GM23338 (cell line): ENCODE data around the gene UST. TPM values are rescaled to one million over a fixed set of nuclear protein-coding genes. Genes with fewer than 3 reads are reported as not detected.

Experiments
- ATAC-seq: fragments of 200-7000 bp; cut with Tn5 transposase; 3 replicates; pipeline ENCODE4 v1.9.1; 2020
- DNase-seq: peaks from one replicate; pipeline ENCODE4 v3.0.0-alpha.2; 2015; ENCODE audit warnings: low spot score
- H2AFZ ChIP-seq: fragments of 200-600 bp; sonication (generic); 2 replicates; pipeline ENCODE4 v1.8.0; 2016; ENCODE audit warnings: antibody characterized with exemption, mild to moderate bottlenecking, moderate library complexity
- H3F3A ChIP-seq: fragments of 200-600 bp; sonication (generic); replicated peaks from 2 replicates; pipeline ENCODE4 v1.8.0; 2017; ENCODE audit warnings: antibody characterized with exemption, mixed run types, low read depth
- H3K27ac ChIP-seq: fragments of 200-600 bp; sonication (generic); 2 replicates; pipeline ENCODE4 v1.6.1; 2016; ENCODE audit warnings: low read depth
- H3K27me3 ChIP-seq: fragments of 200-600 bp; sonication (generic); 2 replicates; pipeline ENCODE4 v1.8.0; 2016; ENCODE audit warnings: mild to moderate bottlenecking, mixed run types, moderate library complexity; ENCODE audit not compliant: insufficient read depth
- H3K36me3 ChIP-seq: fragments of 200-600 bp; sonication (generic); 2 replicates; pipeline ENCODE4 v1.8.0; 2016; ENCODE audit warnings: mild to moderate bottlenecking; ENCODE audit not compliant: insufficient read depth
- H3K4me1 ChIP-seq: fragments of 200-600 bp; sonication (generic); 2 replicates; pipeline ENCODE4 v1.8.0; 2016; ENCODE audit warnings: mild to moderate bottlenecking, moderate library complexity; ENCODE audit not compliant: insufficient read depth
- H3K4me2 ChIP-seq: fragments of 200-600 bp; sonication (generic); 2 replicates; pipeline ENCODE4 v1.7.1; 2017; ENCODE audit warnings: mixed run types
- H3K4me3 ChIP-seq: fragments of 200-600 bp; sonication (generic); 2 replicates; pipeline ENCODE4 v1.6.1; 2016; ENCODE audit warnings: mixed run types
- H3K79me2 ChIP-seq: fragments of 200-600 bp; sonication (generic); replicated peaks from 2 replicates; pipeline ENCODE4 v1.8.0; 2017; ENCODE audit warnings: mild to moderate bottlenecking; ENCODE audit not compliant: insufficient read depth
- H3K9me2 ChIP-seq: fragments of 200-600 bp; sonication (generic); 2 replicates; pipeline ENCODE4 v1.8.0; 2017; ENCODE audit not compliant: insufficient read depth
- H4K20me1 ChIP-seq: fragments of 200-600 bp; sonication (generic); replicated peaks from 2 replicates; pipeline ENCODE4 v1.8.0; 2017; ENCODE audit warnings: mild to moderate bottlenecking; ENCODE audit not compliant: insufficient read depth
- H3K27ac Mint-ChIP-seq: 2 replicates; pipeline ENCODE4 v1.8.0; 2020; ENCODE audit warnings: inconsistent platforms, mild to moderate bottlenecking, moderate library complexity, mixed read lengths
- H3K27me3 Mint-ChIP-seq: 3 replicates; pipeline ENCODE4 v1.8.0; 2022; ENCODE audit warnings: low read depth, mild to moderate bottlenecking, moderate library complexity, mixed read lengths, inconsistent platforms; ENCODE audit not compliant: insufficient read depth, poor library complexity
- H3K36me3 Mint-ChIP-seq: 3 replicates; pipeline ENCODE4 v1.8.0; 2021; ENCODE audit warnings: low read depth, mild to moderate bottlenecking, inconsistent platforms, moderate library complexity, mixed read lengths
- H3K4me1 Mint-ChIP-seq: 3 replicates; pipeline ENCODE4 v1.8.0; 2020; ENCODE audit warnings: mild to moderate bottlenecking, inconsistent platforms, mixed read lengths
- H3K4me3 Mint-ChIP-seq: 3 replicates; pipeline ENCODE4 v1.8.0; 2021; ENCODE audit warnings: moderate library complexity, mild to moderate bottlenecking, inconsistent platforms, mixed read lengths
- H3K9me3 Mint-ChIP-seq: 3 replicates; pipeline ENCODE4 v1.8.0; 2020; ENCODE audit warnings: moderate library complexity, mild to moderate bottlenecking, inconsistent platforms, mixed read lengths
- CREB1 ChIP-seq: fragments of 250-450 bp; sonication (Bioruptor Pico); IDR thresholded peaks from 2 replicates; pipeline ENCODE4 v1.5.0; 2020; ENCODE audit warnings: low read depth, mild to moderate bottlenecking, moderate library complexity
- EZH2 ChIP-seq: fragments of 200-600 bp; sonication (generic); IDR thresholded peaks from one replicate; pipeline ENCODE4 v1.8.0; 2017; ENCODE audit warnings: antibody characterized with exemption, mild to moderate bottlenecking, low read depth; ENCODE audit not compliant: unreplicated experiment
- EZH2phosphoT487 ChIP-seq: fragments of 200-600 bp; sonication (generic); IDR thresholded peaks from one replicate; pipeline ENCODE4 v1.8.1; 2018; ENCODE audit warnings: antibody characterized with exemption; ENCODE audit not compliant: unreplicated experiment
- POLR2AphosphoS5 ChIP-seq: IDR thresholded peaks from 2 replicates; pipeline ENCODE4 v1.6.1; 2016; ENCODE audit warnings: antibody characterized with exemption, low read depth
- STAT1 ChIP-seq: IDR thresholded peaks from one replicate; pipeline ENCODE4 v1.6.1; 2016; ENCODE audit warnings: antibody characterized with exemption; ENCODE audit not compliant: unreplicated experiment
- ZNF114 ChIP-seq: fragments of 250-450 bp; sonication (Bioruptor Pico); IDR thresholded peaks from 2 replicates; pipeline ENCODE4 v1.5.0; 2020; ENCODE audit warnings: mild to moderate bottlenecking, moderate library complexity
- polyA plus RNA-seq: library from polyadenylated mRNA; unstranded; fragments of >200 nt; fragmentation: Nextera tagmentation; extraction: Ambion mirVana; gene quantifications from 2 replicates; pipeline ENCODE4 v1.2.1, GENCODE V29; 2016
- total RNA-seq: library from RNA; depleted of rRNA; stranded (reverse); fragments of >200 nt; shearing (Covaris generic); gene quantifications from 2 replicates; pipeline ENCODE4 v1.2.3, GENCODE V29; 2014
- TF ChIP-seq, protein P1 (sequence below): fragments of 250-450 bp; sonication (Bioruptor Pico); IDR thresholded peaks from 2 replicates; pipeline ENCODE4 v1.5.0; 2020; ENCODE audit warnings: mild to moderate bottlenecking, moderate library complexity
- TF ChIP-seq, protein P2 (sequence below), 2 experiments: fragments of 200-600 bp in 1 of 2; sonication (generic) in 1 of 2; conservative IDR thresholded peaks; 2 replicates each; pipeline versions ENCODE4 v1.5.1 to v1.6.1; 2016 to 2017; ENCODE audit warnings: antibody characterized with exemption in 2 of 2, low read depth in 2 of 2, mild to moderate bottlenecking in 2 of 2, moderate library complexity in 1 of 2

UST gene
- total and polyA plus RNA-seq, 2 experiments from 2014 or later: 12.6 to 33.0 TPM

- no peak overlapping the region; the same call in 1 of the 2 replicates for H3K27ac Mint-ChIP-seq
- peak; percentile 14 for DNase-seq
- H4K20me1 ChIP-seq: peaks cover 15% of the 10 kb centered on the region; the same call in 1 of the 2 replicates
- no peaks in the 10 kb centered on the region for H3K27me3 ChIP-seq
- H3K79me2 ChIP-seq: peaks cover 97% of the 10 kb centered on the region
- no peaks in the 10 kb centered on the region for H3K36me3 ChIP-seq
- TF ChIP-seq ZNF114 (CRISPR knock-in tag): no peak
- no peak for TF ChIP-seq EZH2
- TF ChIP-seq, protein P1, sequence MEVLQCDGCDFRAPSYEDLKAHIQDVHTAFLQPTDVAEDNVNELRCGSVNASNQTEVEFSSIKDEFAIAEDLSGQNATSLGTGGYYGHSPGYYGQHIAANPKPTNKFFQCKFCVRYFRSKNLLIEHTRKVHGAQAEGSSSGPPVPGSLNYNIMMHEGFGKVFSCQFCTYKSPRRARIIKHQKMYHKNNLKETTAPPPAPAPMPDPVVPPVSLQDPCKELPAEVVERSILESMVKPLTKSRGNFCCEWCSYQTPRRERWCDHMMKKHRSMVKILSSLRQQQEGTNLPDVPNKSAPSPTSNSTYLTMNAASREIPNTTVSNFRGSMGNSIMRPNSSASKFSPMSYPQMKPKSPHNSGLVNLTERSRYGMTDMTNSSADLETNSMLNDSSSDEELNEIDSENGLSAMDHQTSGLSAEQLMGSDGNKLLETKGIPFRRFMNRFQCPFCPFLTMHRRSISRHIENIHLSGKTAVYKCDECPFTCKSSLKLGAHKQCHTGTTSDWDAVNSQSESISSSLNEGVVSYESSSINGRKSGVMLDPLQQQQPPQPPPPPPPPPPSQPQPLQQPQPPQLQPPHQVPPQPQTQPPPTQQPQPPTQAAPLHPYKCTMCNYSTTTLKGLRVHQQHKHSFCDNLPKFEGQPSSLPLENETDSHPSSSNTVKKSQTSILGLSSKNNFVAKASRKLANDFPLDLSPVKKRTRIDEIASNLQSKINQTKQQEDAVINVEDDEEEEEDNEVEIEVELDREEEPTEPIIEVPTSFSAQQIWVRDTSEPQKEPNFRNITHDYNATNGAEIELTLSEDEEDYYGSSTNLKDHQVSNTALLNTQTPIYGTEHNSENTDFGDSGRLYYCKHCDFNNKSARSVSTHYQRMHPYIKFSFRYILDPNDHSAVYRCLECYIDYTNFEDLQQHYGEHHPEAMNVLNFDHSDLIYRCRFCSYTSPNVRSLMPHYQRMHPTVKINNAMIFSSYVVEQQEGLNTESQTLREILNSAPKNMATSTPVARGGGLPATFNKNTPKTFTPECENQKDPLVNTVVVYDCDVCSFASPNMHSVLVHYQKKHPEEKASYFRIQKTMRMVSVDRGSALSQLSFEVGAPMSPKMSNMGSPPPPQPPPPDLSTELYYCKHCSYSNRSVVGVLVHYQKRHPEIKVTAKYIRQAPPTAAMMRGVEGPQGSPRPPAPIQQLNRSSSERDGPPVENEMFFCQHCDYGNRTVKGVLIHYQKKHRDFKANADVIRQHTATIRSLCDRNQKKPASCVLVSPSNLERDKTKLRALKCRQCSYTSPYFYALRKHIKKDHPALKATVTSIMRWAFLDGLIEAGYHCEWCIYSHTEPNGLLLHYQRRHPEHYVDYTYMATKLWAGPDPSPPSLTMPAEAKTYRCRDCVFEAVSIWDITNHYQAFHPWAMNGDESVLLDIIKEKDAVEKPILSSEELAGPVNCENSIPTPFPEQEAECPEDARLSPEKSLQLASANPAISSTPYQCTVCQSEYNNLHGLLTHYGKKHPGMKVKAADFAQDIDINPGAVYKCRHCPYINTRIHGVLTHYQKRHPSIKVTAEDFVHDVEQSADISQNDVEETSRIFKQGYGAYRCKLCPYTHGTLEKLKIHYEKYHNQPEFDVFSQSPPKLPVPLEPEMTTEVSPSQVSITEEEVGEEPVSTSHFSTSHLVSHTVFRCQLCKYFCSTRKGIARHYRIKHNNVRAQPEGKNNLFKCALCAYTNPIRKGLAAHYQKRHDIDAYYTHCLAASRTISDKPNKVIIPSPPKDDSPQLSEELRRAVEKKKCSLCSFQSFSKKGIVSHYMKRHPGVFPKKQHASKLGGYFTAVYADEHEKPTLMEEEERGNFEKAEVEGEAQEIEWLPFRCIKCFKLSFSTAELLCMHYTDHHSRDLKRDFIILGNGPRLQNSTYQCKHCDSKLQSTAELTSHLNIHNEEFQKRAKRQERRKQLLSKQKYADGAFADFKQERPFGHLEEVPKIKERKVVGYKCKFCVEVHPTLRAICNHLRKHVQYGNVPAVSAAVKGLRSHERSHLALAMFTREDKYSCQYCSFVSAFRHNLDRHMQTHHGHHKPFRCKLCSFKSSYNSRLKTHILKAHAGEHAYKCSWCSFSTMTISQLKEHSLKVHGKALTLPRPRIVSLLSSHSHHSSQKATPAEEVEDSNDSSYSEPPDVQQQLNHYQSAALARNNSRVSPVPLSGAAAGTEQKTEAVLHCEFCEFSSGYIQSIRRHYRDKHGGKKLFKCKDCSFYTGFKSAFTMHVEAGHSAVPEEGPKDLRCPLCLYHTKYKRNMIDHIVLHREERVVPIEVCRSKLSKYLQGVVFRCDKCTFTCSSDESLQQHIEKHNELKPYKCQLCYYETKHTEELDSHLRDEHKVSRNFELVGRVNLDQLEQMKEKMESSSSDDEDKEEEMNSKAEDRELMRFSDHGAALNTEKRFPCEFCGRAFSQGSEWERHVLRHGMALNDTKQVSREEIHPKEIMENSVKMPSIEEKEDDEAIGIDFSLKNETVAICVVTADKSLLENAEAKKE (CRISPR knock-in tag): no peak
- TF ChIP-seq POLR2AphosphoS5: no peak
- TF ChIP-seq CREB1 (CRISPR knock-in tag): no peak
- TF ChIP-seq EZH2phosphoT487: no peak
- no peak for TF ChIP-seq STAT1
- TF ChIP-seq, protein P2, sequence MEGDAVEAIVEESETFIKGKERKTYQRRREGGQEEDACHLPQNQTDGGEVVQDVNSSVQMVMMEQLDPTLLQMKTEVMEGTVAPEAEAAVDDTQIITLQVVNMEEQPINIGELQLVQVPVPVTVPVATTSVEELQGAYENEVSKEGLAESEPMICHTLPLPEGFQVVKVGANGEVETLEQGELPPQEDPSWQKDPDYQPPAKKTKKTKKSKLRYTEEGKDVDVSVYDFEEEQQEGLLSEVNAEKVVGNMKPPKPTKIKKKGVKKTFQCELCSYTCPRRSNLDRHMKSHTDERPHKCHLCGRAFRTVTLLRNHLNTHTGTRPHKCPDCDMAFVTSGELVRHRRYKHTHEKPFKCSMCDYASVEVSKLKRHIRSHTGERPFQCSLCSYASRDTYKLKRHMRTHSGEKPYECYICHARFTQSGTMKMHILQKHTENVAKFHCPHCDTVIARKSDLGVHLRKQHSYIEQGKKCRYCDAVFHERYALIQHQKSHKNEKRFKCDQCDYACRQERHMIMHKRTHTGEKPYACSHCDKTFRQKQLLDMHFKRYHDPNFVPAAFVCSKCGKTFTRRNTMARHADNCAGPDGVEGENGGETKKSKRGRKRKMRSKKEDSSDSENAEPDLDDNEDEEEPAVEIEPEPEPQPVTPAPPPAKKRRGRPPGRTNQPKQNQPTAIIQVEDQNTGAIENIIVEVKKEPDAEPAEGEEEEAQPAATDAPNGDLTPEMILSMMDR (conservative IDR thresholded peaks at IDR 0.05; ENCODE audit: low read depth in 2 of 2): no peak
- H3K4me3 ChIP-seq: no peak overlapping the region
- peak overlapping the region; percentile 33; the same call in 1 of the 2 replicates for H3K4me2 ChIP-seq
- no peaks in the 10 kb centered on the region for H3K9me2 ChIP-seq
- H3K9me3 Mint-ChIP-seq: no peaks in the 10 kb centered on the region
- H3K4me1 ChIP-seq: peaks cover 33% of the 10 kb centered on the region
- no peak overlapping the region for H3K27ac ChIP-seq
- peaks cover 10% of the 10 kb centered on the region for H3K27me3 Mint-ChIP-seq
- peaks cover 3% of the 10 kb centered on the region; the same call in 2 of the 3 replicates for H3K36me3 Mint-ChIP-seq
- no peaks in the 10 kb centered on the region for H3F3A ChIP-seq
- H3K4me1 Mint-ChIP-seq: peaks cover 59% of the 10 kb centered on the region
- H2AFZ ChIP-seq: no peak overlapping the region
- no peak overlapping the region for H3K4me3 Mint-ChIP-seq
- ATAC-seq: no peak
Observed at GRCh38 chr6:148850964-148851363, 104.1 kb downstream of the UST start.
